GM19351 (cell line): ENCODE results near the gene PLEKHH3.

Experiments used
- ATAC-seq: cut with Tn5 transposase; IDR thresholded peaks from one replicate; pipeline ENCODE4 v1.9.1; 2021; ENCODE audit warnings: mild to moderate bottlenecking, moderate library complexity; ENCODE audit not compliant: unreplicated experiment

Gene PLEKHH3

GRCh38 chr17:42686520-42687128 lies 9.8 kb upstream of the PLEKHH3 start:
- no peak for ATAC-seq

GRCh38 chr17:42685831-42686230 lies 9.0 kb upstream of the PLEKHH3 start:
- ATAC-seq = no peak

- ATAC-seq = no peak
Measured at GRCh38 chr17:42684929-42685556, 8.2 kb upstream of the PLEKHH3 start.

GRCh38 chr17:42683407-42684034 lies 6.7 kb upstream of the PLEKHH3 start:
- no peak for ATAC-seq

GRCh38 chr17:42682722-42683403 lies 6.1 kb upstream of the PLEKHH3 start:
- ATAC-seq = no peak

GRCh38 chr17:42681976-42682721 lies 5.4 kb upstream of the PLEKHH3 start, which contains the start of gene CNTNAP1:
TSS of gene CNTNAP1 (plus strand) at chr17:42682531. CDS start at chr17:42682830, 299 bp downstream.
- ATAC-seq = no peak

GRCh38 chr17:42680331-42680808 lies 3.6 kb upstream of the PLEKHH3 start:
- ATAC-seq = no peak

GRCh38 chr17:42679492-42680330 lies 2.9 kb upstream of the PLEKHH3 start:
- ATAC-seq = no peak

GRCh38 chr17:42678951-42679491 lies 2.2 kb upstream of the PLEKHH3 start:
- no peak for ATAC-seq

GRCh38 chr17:42677921-42678781 lies 1.4 kb upstream of the PLEKHH3 start:
- no peak for ATAC-seq

- peak; percentile 67 for ATAC-seq
Measured at GRCh38 chr17:42677012-42677857, 441 bp upstream of the PLEKHH3 start.

- ATAC-seq = no peak
Measured at GRCh38 chr17:42675965-42676423, 800 bp downstream of the PLEKHH3 start.

GRCh38 chr17:42675348-42675964 lies 1.3 kb downstream of the PLEKHH3 start:
- ATAC-seq = no peak

- ATAC-seq = no peak
Measured at GRCh38 chr17:42674755-42675347, 1.9 kb downstream of the PLEKHH3 start.

GRCh38 chr17:42673885-42674754 lies 2.7 kb downstream of the PLEKHH3 start:
- no peak for ATAC-seq
